Motor neuron (in vitro differentiated cells): Measurements from ENCODE around the gene CCM2. TPM values are rescaled to one million over a fixed set of nuclear protein-coding genes. Genes with fewer than 3 reads are reported as not detected.

Experiments
- ATAC-seq, 8 experiments: fragments of 200-7000 bp; cut with Tn5 transposase; replicated peaks in 6 of 8; 2 replicates each; pipeline ENCODE4 v1.8.0; 2021; ENCODE audit warnings: mild to moderate bottlenecking in 8 of 8, moderate library complexity in 8 of 8
- H3K27ac ChIP-seq, 2 donors: fragments of 250-450 bp; sonication (Bioruptor Pico); 2 replicates each; pipeline ENCODE4 v1.9.0; 2021; ENCODE audit warnings: antibody characterized with exemption in 2 of 2, mild to moderate bottlenecking in 2 of 2, moderate library complexity in 1 of 2
- H3K4me1 ChIP-seq, 2 donors: fragments of 250-450 bp; sonication (Bioruptor Pico); replicated peaks in 1 of 2; 2 replicates each; pipeline ENCODE4 v1.6.1; 2021; ENCODE audit warnings: antibody characterized with exemption in 2 of 2, mild to moderate bottlenecking in 2 of 2, moderate library complexity in 1 of 2
- H3K4me3 ChIP-seq, 5 donors: fragments of 250-450 bp; sonication (Bioruptor Pico); 2 replicates each; pipeline ENCODE4 v1.9.0; 2021; ENCODE audit warnings: antibody characterized with exemption in 5 of 5, mild to moderate bottlenecking in 5 of 5, moderate library complexity in 4 of 5
- WGBS, 10 experiments: fragments of 450-650 bp; shearing (Covaris generic); methylation state at CpG; one replicate each; pipeline ENCODE4 v1.0.0; 2022; 5-methylcytosine and 5-hydroxymethylcytosine counted together
- in situ Hi-C, 9 experiments: fragments of 400-800 bp; cut with MboI; loops; one replicate each; pipeline ENCODE4 v1.15.0; 2021; ENCODE audit warnings: low sequenced_read_pairs in 9 of 9, low pct_unique_long_range_greater_than_20kb in 2 of 9; ENCODE audit not compliant: unreplicated experiment in 9 of 9
- total RNA-seq, 8 experiments: library from RNA; unstranded; fragments of 300-600 nt; gene quantifications; 2 replicates each; pipeline versions ENCODE4 v1.2.3 to v1.2.4, GENCODE V29; 2022

CCM2 gene
- total RNA-seq, 8 experiments from 2014 or later: 20.7 to 40.2 (median 27.3) TPM

- Histone ChIP-seq H3K27ac (no peak overlapping the region), H3K4me3 (no peak overlapping the region), H3K4me1 (peaks cover 0 to 10% of the 10 kb centered on the region in 2 donors)
- 80 to 100% (median 95%) methylated on average over 2 to 5 of the region's 5 CpGs; no CpG with 5 or more reads in 4 of the 10 experiments for WGBS, 10 experiments
- ATAC-seq: no peak
- in situ Hi-C loops: no loop called here
Observed at GRCh38 chr7:45037876-45038275, 37.9 kb downstream of the CCM2 start.

GRCh38 chr7:45039106-45039505, 39.1 kb downstream of the CCM2 start:
- H3K27ac ChIP-seq: no peak overlapping the region
- H3K4me1 ChIP-seq: peaks cover 0 to 10% of the 10 kb centered on the region in 2 donors
- H3K4me3 ChIP-seq: no peak overlapping the region
- no peak for ATAC-seq
- 89 to 100% (median 95%) methylated on average over 1 to 5 of the region's 5 CpGs; no CpG with 5 or more reads in 5 of the 10 experiments for WGBS, 10 experiments
- in situ Hi-C loops: no loop called here

- Histone ChIP-seq H3K27ac (no peak overlapping the region), H3K4me3 (no peak overlapping the region), H3K4me1 (no peaks in the 10 kb centered on the region)
- in situ Hi-C loops: no loop called here
- WGBS, 10 experiments: 30 to 92% methylated on average over 2 of the region's 5 CpGs; no CpG with 5 or more reads in 8 of the 10 experiments
- ATAC-seq: no peak
Observed at GRCh38 chr7:45044338-45044737, 44.3 kb downstream of the CCM2 start.

GRCh38 chr7:45048748-45049147, 48.7 kb downstream of the CCM2 start:
- WGBS, 10 experiments: 0 to 100% (median 83%) methylated on average over 1 of the region's 1 CpG; no CpG with 5 or more reads in 3 of the 10 experiments
- in situ Hi-C loops: no loop called here

GRCh38 chr7:45050198-45050597, 50.2 kb downstream of the CCM2 start:
- in situ Hi-C loops: no loop called here
- Histone ChIP-seq H3K4me3 (no peak overlapping the region), H3K4me1 (no peaks in the 10 kb centered on the region), H3K27ac (no peak overlapping the region)
- no peak for ATAC-seq
- WGBS, 10 experiments: 55 to 100% (median 68%) methylated on average over 1 to 2 of the region's 2 CpGs; no CpG with 5 or more reads in 2 of the 10 experiments

More at GRCh38 chr7:45048748-45049147, 48.7 kb downstream of the CCM2 start:
- Histone ChIP-seq H3K4me3 (no peak overlapping the region), H3K27ac (no peak overlapping the region), H3K4me1 (no peaks in the 10 kb centered on the region)
- no peak for ATAC-seq

GRCh38 chr7:45052011-45052410, 52.0 kb downstream of the CCM2 start:
- Histone ChIP-seq H3K4me1 (no peaks in the 10 kb centered on the region), H3K4me3 (no peak overlapping the region), H3K27ac (no peak overlapping the region)
- 60% methylated on average over 1 of the region's 3 CpGs; no CpG with 5 or more reads in 8 of the 10 experiments for WGBS, 10 experiments
- in situ Hi-C loops: no loop called here
- ATAC-seq: peak in 1 of 8 experiments; percentile 24

- Histone ChIP-seq H3K4me3 (no peak overlapping the region), H3K4me1 (no peaks in the 10 kb centered on the region), H3K27ac (no peak overlapping the region)
- WGBS, 10 experiments: 67 to 100% (median 94%) methylated on average over 1 to 6 of the region's 6 CpGs; no CpG with 5 or more reads in 2 of the 10 experiments
- in situ Hi-C loops: no loop called here
- ATAC-seq: peak in 1 of 8 experiments; percentile 22
Observed at GRCh38 chr7:45053401-45053800, 53.4 kb downstream of the CCM2 start.

GRCh38 chr7:45053941-45054340, 53.9 kb downstream of the CCM2 start:
- in situ Hi-C loops: no loop called here
- no peaks in the 10 kb centered on the region for H3K4me1 ChIP-seq
- H3K27ac ChIP-seq: no peak overlapping the region
- H3K4me3 ChIP-seq: no peak overlapping the region
- no peak for ATAC-seq
- WGBS, 10 experiments: 86 to 100% (median 99%) methylated on average over 1 to 5 of the region's 5 CpGs; no CpG with 5 or more reads in 2 of the 10 experiments

- no peak for ATAC-seq
- 83 to 100% (median 100%) methylated on average over 1 to 2 of the region's 3 CpGs; no CpG with 5 or more reads in 7 of the 10 experiments for WGBS, 10 experiments
- H3K27ac ChIP-seq: no peak overlapping the region
- in situ Hi-C loops: no loop called here
- H3K4me3 ChIP-seq: no peak overlapping the region
- H3K4me1 ChIP-seq: no peaks in the 10 kb centered on the region
Observed at GRCh38 chr7:45054442-45054841, 54.4 kb downstream of the CCM2 start.

GRCh38 chr7:45055016-45055415, 55.0 kb downstream of the CCM2 start:
- no peak overlapping the region for H3K4me3 ChIP-seq
- ATAC-seq: no peak
- no peak overlapping the region for H3K27ac ChIP-seq
- no peaks in the 10 kb centered on the region for H3K4me1 ChIP-seq
- in situ Hi-C loops: no loop called here
- WGBS, 10 experiments: 85 to 100% (median 92%) methylated on average over 1 to 5 of the region's 5 CpGs

GRCh38 chr7:45055594-45056219, 55.7 kb downstream of the CCM2 start:
- Histone ChIP-seq H3K4me3 (no peak overlapping the region), H3K4me1 (no peaks in the 10 kb centered on the region), H3K27ac (no peak overlapping the region)
- 92 to 100% (median 99%) methylated on average over 2 to 4 of the region's 5 CpGs; no CpG with 5 or more reads in 2 of the 10 experiments for WGBS, 10 experiments
- ATAC-seq: no peak
- in situ Hi-C loops: no loop called here

- Histone ChIP-seq H3K4me3 (no peak overlapping the region), H3K4me1 (no peaks in the 10 kb centered on the region), H3K27ac (no peak overlapping the region)
- ATAC-seq: no peak
- in situ Hi-C loops: no loop called here
- WGBS, 10 experiments: 60 to 100% (median 95%) methylated on average over 1 to 5 of the region's 5 CpGs; no CpG with 5 or more reads in 1 of the 10 experiments
Observed at GRCh38 chr7:45057878-45058277, 57.9 kb downstream of the CCM2 start.

- H3K4me1 ChIP-seq: no peaks in the 10 kb centered on the region
- 20 to 97% (median 95%) methylated on average over 1 to 3 of the region's 3 CpGs for WGBS, 10 experiments
Observed at GRCh38 chr7:45060295-45060694, 60.3 kb downstream of the CCM2 start.

GRCh38 chr7:45061352-45061751, 61.4 kb downstream of the CCM2 start:
- no peak for ATAC-seq
- WGBS, 10 experiments: 80 to 100% (median 100%) methylated on average over 1 to 2 of the region's 2 CpGs; no CpG with 5 or more reads in 2 of the 10 experiments
- Histone ChIP-seq H3K27ac (no peak overlapping the region), H3K4me1 (no peaks in the 10 kb centered on the region), H3K4me3 (no peak overlapping the region)
- in situ Hi-C loops: no loop called here

More at GRCh38 chr7:45060295-45060694, 60.3 kb downstream of the CCM2 start:
- no peak for ATAC-seq
- in situ Hi-C loops: no loop called here
- Histone ChIP-seq H3K27ac (no peak overlapping the region), H3K4me3 (no peak overlapping the region)
